ENCODE results near the gene S100A14.
"Not testable (repeated sequence)": the region's sequence is repeated elsewhere in the genome, so short reads cannot be mapped to it uniquely, and the experiment has no call there.

Gene S100A14

DNA sequence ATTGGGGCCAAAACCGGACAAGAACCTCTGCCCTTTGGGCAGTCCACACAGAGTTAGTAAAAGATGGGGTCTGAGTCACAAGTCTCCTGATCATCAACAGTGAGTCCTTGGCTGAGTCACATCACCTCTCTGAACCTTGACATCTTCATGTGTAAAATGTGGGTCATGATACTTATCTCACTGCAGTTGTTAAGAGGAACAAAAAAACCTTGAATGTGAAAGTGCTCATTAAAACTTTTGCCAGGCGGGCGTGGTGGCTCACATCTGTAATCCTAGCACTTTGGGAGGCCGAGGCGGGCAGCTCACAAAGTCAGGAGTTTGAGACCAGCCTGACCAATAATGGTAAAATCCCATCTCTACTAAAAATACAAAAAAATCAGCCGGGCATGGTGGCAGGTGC lies 18.9 kb downstream of the S100A14 start:
- DNase-seq (ENCODE audit: insufficient read length, low spot score) (no peak), FAIRE-seq (no peak)

DNA sequence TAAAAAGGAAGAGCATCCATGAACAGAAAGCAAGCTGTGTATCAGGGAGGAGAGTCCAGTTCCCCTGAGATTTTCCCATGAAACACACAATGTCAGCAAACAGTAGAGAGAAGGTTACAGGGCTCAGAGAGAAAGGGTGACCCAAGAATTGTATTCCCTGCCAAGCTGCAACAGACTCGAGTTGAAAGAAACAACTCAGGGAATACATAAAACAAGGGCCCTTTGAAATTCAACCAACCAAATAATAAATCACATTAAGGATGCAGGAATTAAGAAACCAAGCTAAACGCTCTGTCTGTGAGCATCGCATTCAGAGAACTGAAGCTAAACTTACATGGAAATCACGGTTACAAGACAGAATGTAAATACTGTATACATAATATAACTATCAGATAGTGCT lies 23.4 kb downstream of the S100A14 start:
- FAIRE-seq (no peak), DNase-seq (ENCODE audit: insufficient read length, low spot score) (no peak)

DNA sequence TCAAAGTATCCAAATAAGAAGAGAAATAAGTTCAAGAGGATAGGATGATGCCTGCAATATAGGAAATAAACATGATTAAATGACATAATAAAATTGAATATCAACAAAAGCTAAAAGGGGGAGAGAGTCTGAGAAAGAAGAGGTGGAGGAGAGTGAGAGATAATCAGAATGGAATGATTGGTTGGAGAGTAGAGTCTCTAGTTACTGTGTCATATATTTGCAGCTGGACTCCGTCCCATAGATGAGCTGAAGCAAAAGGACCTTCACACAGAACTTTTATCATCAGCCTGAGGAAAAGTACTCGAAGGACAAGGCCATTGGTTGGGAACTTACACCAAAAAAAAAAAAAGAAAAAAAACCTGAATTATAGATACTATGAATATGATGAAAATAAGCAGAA lies 27.6 kb downstream of the S100A14 start:
- DNase-seq (ENCODE audit: insufficient read length, low spot score) (no peak), FAIRE-seq (no peak)

DNA sequence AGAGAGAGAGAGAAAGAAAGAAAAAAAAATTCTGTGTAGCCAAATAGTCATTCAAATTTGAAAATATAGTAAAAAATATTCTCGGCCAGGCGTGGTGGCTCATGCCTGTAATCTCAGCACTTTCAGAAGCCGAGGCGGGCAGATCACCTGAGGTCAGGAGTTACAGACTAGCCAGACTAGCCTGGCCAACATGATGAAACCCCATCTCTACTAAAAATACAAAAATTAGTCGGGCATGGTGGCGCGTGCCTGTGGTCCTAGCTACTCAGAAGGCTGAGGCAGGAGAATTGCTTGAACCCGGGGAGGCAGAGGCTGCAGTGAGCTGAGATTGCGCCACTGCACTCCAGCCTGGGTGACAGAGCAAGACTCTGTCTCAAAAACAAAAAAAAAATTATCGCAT lies 28.1 kb downstream of the S100A14 start:
- FAIRE-seq; DNase-seq (ENCODE audit: insufficient read length, low spot score): not testable (repeated sequence)

DNA sequence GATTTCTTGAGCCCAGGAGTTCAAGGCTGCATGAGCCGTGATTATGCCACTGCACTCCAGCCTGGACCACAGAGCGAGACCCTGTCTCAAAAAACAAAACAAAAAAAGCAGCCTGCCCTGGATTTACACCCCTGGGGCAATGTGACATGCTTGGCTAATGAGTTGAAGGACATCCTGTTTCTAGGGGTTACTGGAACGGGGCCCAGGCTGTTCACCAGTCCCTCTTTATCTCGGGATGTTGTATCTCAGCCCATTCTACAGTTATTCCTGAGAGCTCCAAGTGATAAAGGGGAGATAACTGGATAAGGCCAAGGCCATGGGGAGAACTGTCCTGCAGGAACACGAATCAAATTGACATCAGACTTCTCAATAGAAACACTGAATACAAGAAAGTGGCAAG lies 28.8 kb downstream of the S100A14 start:
- FAIRE-seq (no peak), DNase-seq (ENCODE audit: insufficient read length, low spot score) (no peak)

DNA sequence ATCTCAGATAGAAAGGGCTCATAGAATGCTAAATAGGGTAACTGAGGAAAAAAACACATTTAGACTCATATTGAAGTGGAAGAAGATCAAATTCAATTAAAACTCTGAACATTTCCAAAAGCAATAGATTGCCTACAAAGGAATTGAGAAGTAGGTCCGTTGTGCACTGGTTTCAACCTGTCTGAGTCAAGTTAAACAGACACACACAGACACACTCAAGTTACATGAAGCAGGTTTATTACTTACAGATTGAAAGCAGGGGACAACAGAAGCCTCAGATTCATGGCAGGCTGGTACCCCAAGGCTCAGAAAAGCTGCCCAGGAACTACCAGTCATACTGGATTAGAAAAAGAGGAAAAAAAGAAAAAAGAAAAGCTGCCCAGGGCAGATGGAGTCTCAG lies 29.8 kb downstream of the S100A14 start:
- DNase-seq (ENCODE audit: insufficient read length, low spot score), result no peak
- no peak for FAIRE-seq

DNA sequence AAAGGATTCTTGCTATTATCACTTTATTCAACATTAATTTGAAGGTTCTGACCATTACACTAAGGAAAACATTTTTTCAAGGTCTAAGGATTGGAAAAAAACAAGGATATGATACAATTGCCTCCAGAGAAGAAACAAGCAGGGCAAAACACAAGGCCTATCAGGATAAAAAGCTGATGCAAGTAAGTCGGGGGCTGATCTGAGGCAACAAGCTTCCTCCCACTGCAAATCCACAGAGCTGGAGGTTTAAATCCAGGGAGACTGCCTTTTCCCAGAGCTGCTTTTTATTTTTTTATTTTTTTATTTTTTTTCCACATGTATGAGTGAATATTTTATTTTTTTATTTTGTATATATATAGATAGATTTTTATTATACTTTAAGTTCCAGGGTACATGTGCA lies 31.1 kb downstream of the S100A14 start:
- DNase-seq (ENCODE audit: insufficient read length, low spot score) (no peak), FAIRE-seq (no peak)

DNA sequence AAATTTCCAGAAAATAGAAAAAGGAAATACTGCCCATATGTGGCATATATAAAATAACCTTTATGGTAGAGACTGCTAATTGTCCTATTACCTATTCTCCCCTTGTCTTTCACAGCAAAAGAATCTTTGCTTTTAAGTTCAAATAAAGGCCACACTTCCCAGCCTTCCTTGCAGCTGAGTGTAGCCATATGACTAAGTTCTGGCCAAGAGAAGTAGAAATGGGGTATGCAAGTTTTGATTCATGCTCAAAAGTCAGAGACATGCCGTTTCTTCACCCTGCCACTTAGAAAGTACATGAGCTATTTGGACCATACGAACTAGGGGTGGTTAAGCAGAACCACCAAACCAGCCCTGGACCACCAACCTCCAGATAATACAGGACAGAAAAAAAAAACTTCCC lies 32.1 kb downstream of the S100A14 start:
- DNase-seq (ENCODE audit: insufficient read length, low spot score) (no peak), FAIRE-seq (no peak)

DNA sequence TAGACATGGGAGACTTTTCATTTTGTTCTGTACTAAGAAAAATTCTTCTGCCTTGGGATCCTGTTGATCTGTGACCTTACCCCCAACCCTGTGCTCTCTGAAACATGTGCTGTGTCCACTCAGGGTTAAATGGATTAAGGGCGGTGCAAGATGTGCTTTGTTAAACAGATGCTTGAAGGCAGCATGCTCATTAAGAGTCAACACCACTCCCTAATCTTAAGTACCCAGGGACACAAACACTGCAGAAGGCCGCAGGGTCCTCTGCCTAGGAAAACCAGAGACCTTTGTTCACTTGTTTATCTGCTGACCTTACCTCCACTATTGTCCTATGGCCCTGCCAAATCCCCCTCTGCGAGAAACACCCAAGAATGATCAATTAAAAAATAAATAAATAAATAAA lies 32.6 kb downstream of the S100A14 start:
- not testable (repeated sequence) for FAIRE-seq; DNase-seq (ENCODE audit: insufficient read length, low spot score)

DNA sequence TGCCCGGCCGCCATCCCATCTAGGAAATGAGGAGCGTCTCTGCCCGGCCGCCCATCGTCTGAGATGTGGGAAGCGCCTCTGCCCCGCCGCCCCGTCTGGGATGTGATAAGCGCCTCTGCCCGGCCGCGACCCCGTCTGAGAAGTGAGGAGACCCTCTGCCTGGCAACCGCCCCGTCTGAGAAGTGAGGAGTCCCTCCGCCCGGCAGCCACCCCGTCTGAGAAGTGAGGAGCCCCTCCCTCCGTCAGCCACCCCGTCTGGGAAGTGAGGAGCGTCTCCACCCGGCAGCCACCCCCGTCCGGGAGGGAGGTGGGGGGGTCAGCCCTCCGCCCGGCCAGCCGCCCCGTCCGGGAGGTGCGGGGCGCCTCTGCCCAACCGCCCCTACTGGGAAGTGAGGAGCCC lies 33.3 kb downstream of the S100A14 start:
- not testable (repeated sequence) for DNase-seq (ENCODE audit: insufficient read length, low spot score); FAIRE-seq

DNA sequence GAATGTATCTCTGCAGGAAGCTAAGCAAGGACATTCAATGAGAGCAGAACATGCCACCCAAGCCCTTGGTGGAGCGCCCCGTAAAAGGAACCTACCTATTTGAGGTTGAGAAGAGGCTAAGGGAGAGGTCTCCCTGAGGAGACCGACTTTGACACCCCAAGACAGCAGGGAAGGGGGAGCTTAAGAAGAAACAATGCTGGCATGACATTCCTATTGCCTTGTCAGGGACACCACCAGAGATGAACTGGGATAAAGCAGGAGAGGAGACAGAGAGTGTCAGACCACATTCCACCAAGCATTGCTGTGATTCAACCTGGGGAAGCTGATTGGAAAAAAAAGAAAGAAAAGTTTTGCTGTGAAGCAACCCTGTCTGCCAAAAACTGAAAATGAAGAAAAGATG lies 37.2 kb downstream of the S100A14 start:
- no peak for FAIRE-seq
- no peak for DNase-seq (ENCODE audit: insufficient read length, low spot score)

DNA sequence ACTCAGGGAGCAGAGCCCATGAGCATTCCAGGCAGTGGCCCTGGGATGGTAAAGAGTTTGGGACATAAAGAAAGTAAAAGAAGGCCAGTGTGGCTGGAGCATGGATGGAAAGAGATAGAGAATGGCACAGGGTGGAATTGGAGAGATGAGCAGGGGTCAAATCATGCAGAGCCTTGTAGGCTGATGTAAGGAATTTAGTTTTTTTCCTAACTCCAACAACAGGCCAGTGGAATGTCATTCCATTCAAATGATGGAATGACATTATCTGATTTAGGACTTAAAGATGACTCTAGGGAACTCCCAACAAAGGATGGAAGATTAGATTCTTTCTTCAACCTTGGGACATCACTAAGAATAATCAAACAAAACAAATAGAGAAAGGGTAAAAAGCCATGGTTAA lies 37.6 kb downstream of the S100A14 start:
- no peak for FAIRE-seq

DNA sequence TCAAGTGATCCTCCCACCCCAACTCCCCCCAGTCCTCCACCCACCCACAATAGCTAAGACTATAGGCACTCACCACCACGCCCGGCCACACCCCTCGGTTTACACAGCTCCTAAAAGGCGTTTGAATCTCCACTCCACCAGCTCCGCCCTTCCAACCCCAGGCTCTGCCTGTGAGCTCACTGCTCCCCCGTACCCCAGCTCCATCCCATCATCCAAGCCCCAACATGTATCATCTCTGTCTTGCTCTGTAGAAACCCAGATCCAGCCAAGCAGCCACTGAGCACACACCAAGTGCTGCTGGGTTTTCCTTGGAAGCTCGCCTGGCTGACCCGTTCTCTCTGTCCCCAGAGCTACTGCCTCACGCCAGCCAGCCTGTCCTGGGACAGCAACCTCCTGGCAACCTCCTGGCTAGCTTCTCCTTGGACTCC lies 38.5 kb downstream of the S100A14 start:
- FAIRE-seq (no peak), DNase-seq (ENCODE audit: insufficient read length, low spot score) (no peak)

More for the DNA sequence above, 37.6 kb downstream of the S100A14 start:
- no peak for DNase-seq (ENCODE audit: insufficient read length, low spot score)

DNA sequence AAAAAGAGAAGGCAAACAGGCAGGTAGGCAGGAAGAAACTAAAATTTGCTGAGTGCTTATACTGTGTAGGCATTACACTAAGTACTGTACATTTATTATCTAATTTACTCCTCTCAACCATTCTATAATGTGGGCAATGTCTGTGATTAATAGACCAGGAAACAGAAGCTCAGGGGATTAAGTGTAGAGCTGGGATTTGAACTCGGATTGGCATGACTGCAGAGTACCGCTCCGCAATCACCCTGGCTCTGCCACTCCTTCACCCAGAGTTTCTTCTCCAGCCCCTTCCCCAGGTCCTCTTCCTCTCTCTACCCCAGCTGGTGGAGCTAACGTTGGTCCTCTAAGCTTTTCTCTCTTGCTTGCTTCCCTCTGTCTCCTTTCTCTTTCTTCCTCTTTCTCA lies 39.0 kb downstream of the S100A14 start:
- FAIRE-seq (no peak), DNase-seq (ENCODE audit: insufficient read length, low spot score) (no peak)

DNA sequence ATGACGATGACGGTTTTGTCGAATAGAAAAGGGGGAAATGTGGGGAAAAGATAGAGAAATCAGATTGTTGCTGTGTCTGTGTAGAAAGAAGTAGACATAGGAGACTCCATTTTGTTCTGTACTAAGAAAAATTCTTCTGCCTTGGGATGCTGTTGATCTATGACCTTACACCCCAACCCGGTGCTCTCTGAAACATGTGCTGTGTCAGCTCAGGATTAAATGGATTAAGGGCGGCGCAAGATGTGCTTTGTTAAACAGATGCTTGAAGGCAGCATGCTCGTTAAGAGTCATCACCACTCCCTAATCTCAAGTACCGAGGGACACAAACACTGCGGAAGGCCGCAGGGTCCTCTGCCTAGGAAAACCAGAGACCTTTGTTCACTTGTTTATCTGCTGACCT lies 40.6 kb downstream of the S100A14 start:
- not testable (repeated sequence) for FAIRE-seq; DNase-seq (ENCODE audit: insufficient read length, low spot score)

DNA sequence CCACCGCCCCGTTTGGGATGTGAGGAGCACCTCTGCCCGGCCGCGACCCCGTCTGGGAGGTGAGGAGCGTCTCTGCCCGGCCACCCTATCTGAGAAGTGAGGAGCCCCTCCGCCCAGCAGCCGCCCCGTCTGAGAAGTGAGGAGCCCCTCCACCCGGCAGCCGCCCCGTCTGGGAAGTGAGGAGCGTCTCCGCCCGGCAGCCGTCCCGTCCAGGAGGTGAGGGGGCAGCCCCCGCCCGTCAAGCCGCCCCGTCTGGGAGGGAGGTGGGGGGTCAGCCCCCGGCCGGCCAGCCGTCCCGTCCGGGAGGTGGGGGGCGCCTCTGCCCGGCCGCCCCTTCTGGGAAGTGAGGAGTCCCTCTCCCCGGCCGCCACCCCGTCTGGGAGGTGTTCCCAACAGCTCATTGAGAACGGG lies 41.0 kb downstream of the S100A14 start:
- not testable (repeated sequence) for DNase-seq (ENCODE audit: insufficient read length, low spot score); FAIRE-seq

DNA sequence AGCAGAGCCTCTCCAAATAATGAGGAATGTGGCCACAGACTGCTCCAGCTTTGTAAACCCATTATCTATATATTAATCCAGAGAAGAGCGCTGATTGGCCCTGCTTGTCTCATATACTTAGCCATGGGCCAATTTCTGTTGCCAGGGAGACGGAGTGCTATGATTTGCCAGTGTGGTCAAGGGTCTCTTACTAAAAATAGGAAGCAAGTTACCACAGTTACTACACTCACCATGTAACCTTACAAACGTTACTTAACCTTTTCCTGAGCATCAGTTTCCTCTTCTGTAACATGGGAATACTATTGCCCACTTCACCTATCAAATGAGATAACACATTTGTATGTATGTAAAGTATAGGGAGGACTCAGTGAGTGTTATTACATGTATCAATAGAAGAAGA lies 42.8 kb downstream of the S100A14 start:
- FAIRE-seq (no peak), DNase-seq (ENCODE audit: insufficient read length, low spot score) (no peak)

DNA sequence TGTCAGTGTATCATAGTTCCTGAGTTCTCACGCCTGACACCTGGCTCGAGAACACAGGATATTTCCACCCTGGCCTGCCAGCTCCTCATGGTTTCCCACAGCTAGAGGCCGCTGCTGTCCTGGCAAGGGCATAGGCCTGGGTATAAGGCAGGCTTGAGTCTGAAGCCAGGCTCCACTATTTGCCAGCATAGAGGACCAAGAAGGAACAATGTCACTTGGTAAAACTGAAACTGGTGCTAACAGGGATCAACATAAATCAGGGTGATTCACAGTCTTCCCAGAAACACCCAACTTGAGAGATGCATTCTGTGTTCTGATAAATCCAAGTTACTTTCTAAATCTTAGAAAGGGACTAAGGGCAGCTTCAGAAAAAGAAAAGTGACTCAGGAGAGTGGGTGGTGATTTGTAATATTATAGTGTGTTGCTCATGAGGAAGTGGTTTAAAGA lies 43.5 kb downstream of the S100A14 start:
- FAIRE-seq, result no peak
- peak; percentile 67 for DNase-seq (ENCODE audit: insufficient read length, low spot score)

DNA sequence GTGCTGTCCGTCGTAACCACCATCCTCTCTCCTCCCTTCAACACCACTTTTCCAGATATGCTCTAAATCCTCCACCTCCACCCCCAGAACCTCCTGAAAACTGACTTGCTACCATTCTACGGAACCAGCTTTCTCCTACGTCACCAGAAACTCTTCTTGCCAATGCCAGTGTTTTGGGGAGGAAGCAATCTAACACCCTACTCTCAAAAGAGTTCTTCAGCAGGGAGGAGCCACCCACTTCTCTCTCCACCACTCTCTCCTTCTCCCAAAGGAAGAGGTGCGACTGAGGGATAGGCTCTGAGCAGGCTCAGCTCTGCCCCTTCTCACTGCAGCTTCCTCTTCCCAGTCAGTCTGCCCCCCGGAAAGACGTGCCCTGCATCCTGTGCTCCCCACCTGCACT lies 44.4 kb downstream of the S100A14 start:
- no peak for DNase-seq (ENCODE audit: insufficient read length, low spot score)
- FAIRE-seq, result no peak

DNA sequence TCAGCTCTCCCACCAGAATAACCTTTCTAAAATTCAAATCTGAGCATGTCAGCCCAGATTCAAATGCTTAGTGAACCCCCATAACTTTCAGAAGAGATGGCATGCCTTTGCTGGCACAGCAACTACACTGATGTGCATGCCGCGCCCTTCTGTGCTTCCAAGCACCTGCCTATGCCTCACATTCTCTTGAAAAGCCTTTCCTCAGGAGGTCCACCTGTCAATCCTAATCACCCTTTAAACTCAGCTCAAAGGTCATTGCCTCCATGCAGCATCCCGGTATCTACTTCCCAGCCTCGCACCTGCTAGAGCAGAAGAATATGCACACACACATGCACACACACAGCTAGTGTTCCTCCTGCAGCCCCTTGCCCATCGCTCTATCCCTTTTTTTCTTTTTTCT lies 45.3 kb downstream of the S100A14 start:
- DNase-seq (ENCODE audit: insufficient read length, low spot score), result no peak
- no peak for FAIRE-seq

DNA sequence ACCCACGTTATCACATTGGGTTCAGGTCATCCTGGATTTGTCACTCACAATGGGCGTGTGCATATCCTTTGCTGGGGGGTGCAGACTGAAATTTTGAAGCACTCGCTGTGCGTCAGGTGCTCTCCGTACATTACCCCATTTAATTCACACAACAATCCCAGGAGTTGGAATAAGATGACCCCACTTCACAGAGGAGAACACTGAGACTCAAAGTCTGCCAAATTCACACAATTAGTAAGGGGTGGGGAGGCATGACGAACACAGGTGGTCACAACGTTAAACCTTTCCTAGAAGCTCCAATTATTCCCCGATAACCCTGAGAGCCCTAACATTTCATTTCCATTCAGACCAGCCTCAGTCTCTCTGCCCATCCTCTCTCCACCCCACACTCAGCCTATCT lies 46.7 kb downstream of the S100A14 start:
- FAIRE-seq, result no peak

DNA sequence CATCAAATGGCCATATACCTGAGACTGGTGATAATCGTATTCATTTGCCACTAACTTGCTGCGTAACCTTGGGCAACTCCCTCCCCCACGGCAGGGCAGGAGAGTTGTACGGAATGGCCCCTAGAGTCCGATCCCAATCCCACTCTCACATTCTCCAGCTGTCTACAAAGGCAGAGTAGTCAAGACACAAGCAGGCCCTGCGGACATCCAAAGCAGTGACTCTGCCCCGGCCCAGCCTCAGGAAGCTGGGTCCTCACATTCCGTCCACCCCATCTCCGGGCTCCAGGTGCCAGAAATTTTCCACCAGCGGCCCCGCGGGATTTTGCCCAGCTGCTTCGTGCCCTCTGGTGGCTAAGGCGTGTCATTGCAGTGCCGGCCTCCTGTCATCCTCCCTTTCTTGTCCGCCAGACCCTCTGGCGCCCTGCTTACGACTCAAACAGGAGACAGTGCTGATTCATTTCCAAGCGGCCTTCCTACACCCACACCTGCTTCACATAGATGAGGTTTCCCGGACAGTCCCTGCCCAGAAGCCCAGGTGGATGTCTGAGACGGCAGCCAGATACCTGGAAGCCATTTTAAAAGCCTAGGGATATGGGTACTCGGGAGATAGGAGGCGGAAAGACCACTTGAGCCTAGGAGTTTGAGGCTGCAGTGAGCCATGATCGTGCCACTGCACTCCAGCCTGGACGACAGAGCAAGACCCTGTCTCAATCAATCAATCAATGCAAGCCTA lies 47.6 kb downstream of the S100A14 start:
- DNase-seq (ENCODE audit: insufficient read length, low spot score), result peak; percentile 80
- peak; percentile 71 for FAIRE-seq

More for the DNA sequence above, 46.7 kb downstream of the S100A14 start:
- DNase-seq (ENCODE audit: insufficient read length, low spot score), result no peak

All from GM19239 (cell line).